ENCODE data around the gene TUSC1.
"Not testable (repeated sequence)": the region's sequence is repeated elsewhere in the genome, so short reads cannot be mapped to it uniquely, and the experiment has no call there.

TUSC1 gene
- total RNA-seq, result 0 to 0.15 (median 0) reads per million in 4 donors

GRCh38 chr9:25678147-25678666, at the start of gene TUSC1:
Gene TUSC1 (minus strand): TSS chr9:25678444. CDS start chr9:25678312, 132 bp downstream.
- peak in 1 of 5 donors; percentile 0 for DNase-seq

GRCh38 chr9:25726871-25727410, 48.7 kb upstream of the TUSC1 start:
- DNase-seq, result no peak

- DNase-seq, result no peak
Measured at GRCh38 chr9:25724424-25724823, 46.2 kb upstream of the TUSC1 start.

- no peak for DNase-seq
Measured at GRCh38 chr9:25716220-25716872, 38.1 kb upstream of the TUSC1 start.

- DNase-seq, result no peak
Measured at GRCh38 chr9:25709941-25710340, 31.7 kb upstream of the TUSC1 start.

GRCh38 chr9:25704800-25705199, 26.6 kb upstream of the TUSC1 start:
- DNase-seq, result no peak

- no peak for DNase-seq
Measured at GRCh38 chr9:25703701-25704357, 25.6 kb upstream of the TUSC1 start.

- no peak for DNase-seq
Measured at GRCh38 chr9:25702536-25702935, 24.3 kb upstream of the TUSC1 start.

- not testable (repeated sequence) for DNase-seq
Measured at GRCh38 chr9:25700899-25701298, 22.7 kb upstream of the TUSC1 start.

GRCh38 chr9:25700430-25700829, 22.2 kb upstream of the TUSC1 start:
- no peak for DNase-seq

- no peak for DNase-seq
Measured at GRCh38 chr9:25691786-25692185, 13.5 kb upstream of the TUSC1 start.

- DNase-seq, result no peak
Measured at GRCh38 chr9:25684321-25684720, 6.1 kb upstream of the TUSC1 start.

GRCh38 chr9:25681266-25681665, 3.0 kb upstream of the TUSC1 start:
- DNase-seq, result no peak

GRCh38 chr9:25678846-25679360, 659 bp upstream of the TUSC1 start:
- no peak for DNase-seq

- DNase-seq, result peak in 1 of 5 donors; percentile 0
Measured at GRCh38 chr9:25677301-25678146, 720 bp downstream of the TUSC1 start.

GRCh38 chr9:25675858-25676257, 2.4 kb downstream of the TUSC1 start:
- not testable (repeated sequence) for DNase-seq

- no peak for DNase-seq
Measured at GRCh38 chr9:25658571-25658970, 19.7 kb downstream of the TUSC1 start.

GRCh38 chr9:25654417-25654816, 23.8 kb downstream of the TUSC1 start:
- DNase-seq, result no peak

GRCh38 chr9:25648116-25648515, 30.1 kb downstream of the TUSC1 start:
- no peak for DNase-seq

GRCh38 chr9:25636026-25636425, 42.2 kb downstream of the TUSC1 start:
- no peak for DNase-seq

GRCh38 chr9:25629231-25629630, 49.0 kb downstream of the TUSC1 start:
- no peak for DNase-seq
